H1 (cell line): ENCODE results near the gene FRMPD4. TPM values are rescaled to one million over a fixed set of nuclear protein-coding genes. Genes with fewer than 3 reads are reported as not detected.

Source experiments
- CTCF ChIA-PET: fragments of 300-600 bp; sonication (Branson Sonifier 250); formaldehyde crosslinking; loops from one replicate; lab custom pipeline; 2021; ENCODE audit not compliant: partially characterized antibody; lab: Charles Lee
- POLR2A ChIA-PET: fragments of 300-600 bp; sonication (Branson Sonifier 250); formaldehyde crosslinking; loops from one replicate; lab custom pipeline; 2021; ENCODE audit warnings: inconsistent platforms; ENCODE audit not compliant: partially characterized antibody; lab: Charles Lee
- DNase-seq, 2 experiments: peaks; one replicate each; pipeline versions ENCODE4 v3.0.0 to v3.0.0-alpha.2; 2010 to 2022; ENCODE audit warnings: low spot score in 2 of 2, low read depth in 1 of 2, mixed read lengths in 1 of 2
- FAIRE-seq: peaks from 2 replicates; lab custom pipeline; 2011; peaks lifted over from hg19 to GRCh38; lab: Jason Lieb, UNC
- H2AFZ ChIP-seq: 2 replicates; pipeline ENCODE4 v1.8.1; 2012; ENCODE audit warnings: low read length, inconsistent platforms
- H2AK5ac ChIP-seq: 2 replicates; pipeline ENCODE4 v1.6.1; 2013; ENCODE audit warnings: low read depth, low read length
- H2BK120ac ChIP-seq: replicated peaks from 2 replicates; pipeline ENCODE3; 2013; ENCODE audit warnings: low read depth, low read length, inconsistent platforms
- H2BK12ac ChIP-seq: 2 replicates; pipeline ENCODE4 v1.6.1; 2013; ENCODE audit warnings: low read depth, low read length
- H2BK15ac ChIP-seq: 2 replicates; pipeline ENCODE4 v1.6.1; 2013; ENCODE audit warnings: low read length
- H2BK20ac ChIP-seq: 2 replicates; pipeline ENCODE4 v1.6.1; 2013; ENCODE audit warnings: low read length
- H2BK5ac ChIP-seq: 2 replicates; pipeline ENCODE4 v1.6.1; 2013; ENCODE audit warnings: low read depth, low read length
- H3K14ac ChIP-seq: 2 replicates; pipeline ENCODE4 v1.6.1; 2013; ENCODE audit warnings: inconsistent platforms; ENCODE audit not compliant: insufficient read length
- H3K18ac ChIP-seq: 2 replicates; pipeline ENCODE4 v1.6.1; 2013; ENCODE audit warnings: low read length; ENCODE audit errors: extremely low read depth
- H3K23ac ChIP-seq: 2 replicates; pipeline ENCODE4 v1.6.1; 2013; ENCODE audit warnings: inconsistent platforms; ENCODE audit not compliant: insufficient read length
- H3K23me2 ChIP-seq: 2 replicates; pipeline ENCODE4 v1.6.1; 2013; ENCODE audit warnings: low read depth, low read length
- H3K27ac ChIP-seq: 2 replicates; pipeline ENCODE4 v1.6.1; 2011; ENCODE audit warnings: low read depth, low read length, inconsistent platforms
- H3K27me3 ChIP-seq, 4 experiments: replicated peaks in 1 of 4; 1 replicate in 1 of 4; 2 replicates in 3 of 4; pipeline versions ENCODE4 v1.6.1 to v1.8.1; 2011 to 2013; ENCODE audit warnings: low read length in 3 of 4, mild to moderate bottlenecking in 3 of 4, inconsistent platforms in 2 of 4, mixed read lengths in 2 of 4, moderate library complexity in 1 of 4; ENCODE audit not compliant: control insufficient read depth in 3 of 4, insufficient read depth in 3 of 4; ENCODE audit errors: extremely low read depth in 1 of 4
- H3K36me3 ChIP-seq, 4 experiments: 2 replicates each; pipeline versions ENCODE4 v1.6.1 to v1.8.1; 2011 to 2013; ENCODE audit warnings: mild to moderate bottlenecking in 4 of 4, low read length in 3 of 4, moderate library complexity in 2 of 4, control low read depth in 1 of 4, inconsistent platforms in 1 of 4; ENCODE audit not compliant: insufficient read depth in 4 of 4, control insufficient read depth in 2 of 4
- H3K4ac ChIP-seq: replicated peaks from 2 replicates; pipeline ENCODE3; 2013; ENCODE audit warnings: low read length, low read depth, mixed read lengths, inconsistent platforms; ENCODE audit not compliant: insufficient read length
- H3K4me1 ChIP-seq, 4 experiments: replicated peaks in 1 of 4; 1 replicate in 1 of 4; 2 replicates in 3 of 4; pipeline versions ENCODE4 v1.6.1 to v1.8.1; 2011 to 2013; ENCODE audit warnings: low read length in 3 of 4, inconsistent platforms in 2 of 4, mixed read lengths in 1 of 4; ENCODE audit not compliant: insufficient read depth in 4 of 4, control insufficient read depth in 3 of 4
- H3K4me2 ChIP-seq, 2 experiments: 2 replicates each; pipeline versions ENCODE4 v1.6.1 to v1.8.1; 2011 to 2013; ENCODE audit warnings: low read depth in 2 of 2, low read length in 2 of 2, control low read depth in 1 of 2, inconsistent platforms in 1 of 2, mild to moderate bottlenecking in 1 of 2; ENCODE audit not compliant: insufficient read depth in 1 of 2
- H3K4me3 ChIP-seq, 4 experiments: fragments of 200-600, 300-600 bp in 1 of 4; sonication (generic), shearing (Covaris generic), sonication (Bioruptor Twin) in 1 of 4; 2 replicates each; pipeline versions ENCODE4 v1.5.1 to v1.8.1; 2011 to 2016; ENCODE audit warnings: low read length in 4 of 4, low read depth in 3 of 4, control low read depth in 2 of 4, inconsistent platforms in 2 of 4, mild to moderate bottlenecking in 2 of 4, mixed read lengths in 1 of 4, moderate library complexity in 1 of 4; ENCODE audit not compliant: insufficient read depth in 2 of 4; ENCODE audit errors: extremely low read depth in 1 of 4
- H3K56ac ChIP-seq: replicated peaks from 2 replicates; pipeline ENCODE3; 2013; ENCODE audit warnings: low read depth, mild to moderate bottlenecking, mixed read lengths, low read length, inconsistent platforms; ENCODE audit not compliant: insufficient read length
- H3K79me1 ChIP-seq: 2 replicates; pipeline ENCODE4 v1.6.1; 2013; ENCODE audit warnings: low read depth, low read length, control low read depth
- H3K79me2 ChIP-seq, 2 experiments: 2 replicates each; pipeline versions ENCODE4 v1.6.1 to v1.8.1; 2012 to 2013; ENCODE audit warnings: low read length in 2 of 2, mild to moderate bottlenecking in 2 of 2, inconsistent platforms in 1 of 2; ENCODE audit not compliant: insufficient read depth in 2 of 2, control insufficient read depth in 1 of 2
- H3K9ac ChIP-seq, 4 experiments: replicated peaks in 1 of 4; 1 replicate in 1 of 4; 2 replicates in 3 of 4; pipeline versions ENCODE4 v1.6.1 to v1.8.1; 2011 to 2013; ENCODE audit warnings: low read depth in 3 of 4, low read length in 3 of 4, control low read depth in 2 of 4, mild to moderate bottlenecking in 2 of 4, moderate library complexity in 2 of 4, inconsistent platforms in 1 of 4; ENCODE audit errors: extremely low read depth in 1 of 4
- H3K9me3 ChIP-seq, 2 experiments: 2 replicates each; pipeline versions ENCODE4 v1.6.1 to v1.8.1; 2012 to 2013; ENCODE audit warnings: mild to moderate bottlenecking in 2 of 2, moderate library complexity in 2 of 2, control low read depth in 1 of 2, inconsistent platforms in 1 of 2, low read depth in 1 of 2, low read length in 1 of 2, mixed read lengths in 1 of 2; ENCODE audit not compliant: insufficient read depth in 2 of 2
- H4K20me1 ChIP-seq, 2 experiments: replicated peaks in 1 of 2; 2 replicates each; pipeline versions ENCODE3 to v1.8.1; 2011 to 2013; ENCODE audit warnings: inconsistent platforms in 2 of 2, low read length in 2 of 2, mild to moderate bottlenecking in 1 of 2; ENCODE audit not compliant: insufficient read depth in 2 of 2, control insufficient read depth in 1 of 2
- H4K5ac ChIP-seq: 2 replicates; pipeline ENCODE4 v1.6.1; 2013; ENCODE audit warnings: low read length, low read depth, mixed read lengths, inconsistent platforms; ENCODE audit not compliant: insufficient read length
- H4K8ac ChIP-seq: 2 replicates; pipeline ENCODE4 v1.8.0; 2013; ENCODE audit warnings: mild to moderate bottlenecking, moderate library complexity, low read length, inconsistent platforms; ENCODE audit not compliant: insufficient read depth; ENCODE audit errors: extremely low read depth
- H4K91ac ChIP-seq: replicated peaks from 2 replicates; pipeline ENCODE3; 2013; ENCODE audit warnings: low read length, mixed read lengths, inconsistent platforms; ENCODE audit not compliant: insufficient read length
- BACH1 ChIP-seq: IDR thresholded peaks from 2 replicates; pipeline ENCODE4 v1.6.1; 2012; ENCODE audit warnings: low read length, improper control_type of control experiment
- CBX8 ChIP-seq: fragments of 300-800, 300-1000 bp; sonication (generic); IDR thresholded peaks from 2 replicates; pipeline ENCODE4 v1.7.1; 2016; ENCODE audit warnings: low read depth, low read length, borderline replicate concordance
- CREB1 ChIP-seq: IDR thresholded peaks from 2 replicates; pipeline ENCODE4 v1.6.1; 2012; ENCODE audit warnings: inconsistent platforms
- EP300 ChIP-seq, 2 experiments: IDR thresholded peaks; 1 replicate in 1 of 2; 2 replicates in 1 of 2; pipeline ENCODE4 v1.6.1; 2011 to 2012; ENCODE audit warnings: low read depth in 2 of 2, low read length in 2 of 2, mild to moderate bottlenecking in 2 of 2, borderline replicate concordance in 1 of 2, inconsistent platforms in 1 of 2, moderate library complexity in 1 of 2
- GABPA ChIP-seq: IDR thresholded peaks from 2 replicates; pipeline ENCODE4 v1.6.1; 2011; ENCODE audit warnings: mild to moderate bottlenecking, low read length, moderate library complexity, borderline replicate concordance; ENCODE audit not compliant: insufficient read depth
- HDAC6 ChIP-seq: IDR thresholded peaks from one replicate; pipeline ENCODE4 v1.7.1; 2012; ENCODE audit warnings: low read depth, mild to moderate bottlenecking, inconsistent platforms, low read length, moderate library complexity
- KDM1A ChIP-seq: fragments of 200-600, 300-600 bp; sonication (generic); IDR thresholded peaks from 2 replicates; pipeline ENCODE4 v1.7.1; 2016; ENCODE audit warnings: mild to moderate bottlenecking, low read length, borderline replicate concordance
- NRF1 ChIP-seq: IDR thresholded peaks from 2 replicates; pipeline ENCODE4 v1.6.1; 2011; ENCODE audit warnings: mild to moderate bottlenecking, low read depth, low read length, improper control_type of control experiment
- SIN3A ChIP-seq, 2 experiments: IDR thresholded peaks in 1 of 2; conservative IDR thresholded peaks in 1 of 2; 2 replicates each; pipeline ENCODE4 v1.6.1; 2011 to 2012; ENCODE audit warnings: low read length in 2 of 2, improper control_type of control experiment in 1 of 2, low read depth in 1 of 2, mild to moderate bottlenecking in 1 of 2
- SIX5 ChIP-seq: IDR thresholded peaks from 2 replicates; pipeline ENCODE4 v1.6.1; 2011; ENCODE audit warnings: mild to moderate bottlenecking, low read depth, low read length
- SUZ12 ChIP-seq: fragments of 200-600 bp; sonication (generic); IDR thresholded peaks from 2 replicates; pipeline ENCODE4 v1.6.1; 2012; ENCODE audit warnings: mild to moderate bottlenecking, inconsistent platforms, low read length, moderate library complexity, mixed read lengths
- USF2 ChIP-seq: IDR thresholded peaks from 2 replicates; pipeline ENCODE4 v1.6.1; 2011; ENCODE audit warnings: low read length, improper control_type of control experiment
- YY1 ChIP-seq: IDR thresholded peaks from 2 replicates; pipeline ENCODE4 v1.6.1; 2011; ENCODE audit warnings: low read depth, mild to moderate bottlenecking, low read length
- ZNF274 ChIP-seq: IDR thresholded peaks from 2 replicates; pipeline ENCODE4 v1.7.0; 2012; ENCODE audit warnings: low read length, borderline replicate concordance; ENCODE audit errors: extremely low read depth
- WGBS, 2 experiments: shearing (Covaris generic) in 1 of 2; methylation state at CpG; one replicate each; pipeline versions ENCODE4 v1.1.6 to v1.1.7; 2013 to 2015; ENCODE audit warnings: low lambda C conversion rate in 2 of 2, mixed read lengths in 2 of 2, inconsistent platforms in 1 of 2, low coverage in 1 of 2, missing lambda C conversion rate in 1 of 2; ENCODE audit not compliant: insufficient replicate concordance in 2 of 2, insufficient coverage in 1 of 2, insufficient read length in 1 of 2; ENCODE audit errors: extremely low coverage in 1 of 2, missing lambda C conversion rate in 1 of 2; 5-methylcytosine and 5-hydroxymethylcytosine counted together
- polyA plus RNA-seq, 7 experiments: library from polyadenylated mRNA; depleted of rRNA in 3 of 7; stranded (reverse) in 5 of 7; unstranded in 2 of 7; fragments of >200 nt in 5 of 7; fragments of 200-250 nt in 2 of 7; gene quantifications; 1 replicate in 5 of 7; 2 replicates in 1 of 7; 4 replicates in 1 of 7; pipeline versions ENCODE4 v1.2.1 to v1.2.3, GENCODE V29; 2011 to 2013; ENCODE audit warnings: missing spikeins in 2 of 7, mixed read lengths in 2 of 7
- total RNA-seq: library from RNA; stranded (reverse); fragmentation: NEBNext Ultra II Directional; extraction: Animal tissue kit (Norgen Biotek cat#: 25700); gene quantifications from 2 replicates; pipeline ENCODE4 v1.2.1, GENCODE V29; 2021

Gene FRMPD4
- total and polyA plus RNA-seq, 2 of the 8 experiments (the other 6 are each of a cell fraction or from before 2014, with no cell fraction given), result 0.02 to 0.37 TPM

GRCh38 chrX:12206413-12206812 is 68.1 kb downstream of the FRMPD4 start:
- Histone ChIP-seq H3K23me2 (no peaks in the 10 kb centered on the region), H3K56ac (no peak overlapping the region), H3K27ac (no peak overlapping the region), H2AFZ (no peak overlapping the region), H3K9me3 (no peaks in the 10 kb centered on the region), H2BK12ac (no peak overlapping the region), H4K91ac (no peak overlapping the region), H3K4me2 (no peak overlapping the region), H2BK5ac (no peak overlapping the region), H2BK120ac (no peak overlapping the region), H3K4me1 (no peaks in the 10 kb centered on the region), H3K23ac (no peak overlapping the region), H3K14ac (no peak overlapping the region), H3K4ac (no peak overlapping the region), H2BK15ac (no peak overlapping the region), H2AK5ac (no peak overlapping the region), H3K4me3 (no peak overlapping the region), H3K36me3 (no peaks in the 10 kb centered on the region), H3K27me3 (no peaks in the 10 kb centered on the region), H3K9ac (no peak overlapping the region), H4K8ac (no peak overlapping the region), H4K5ac (no peak overlapping the region), H3K79me2 (no peaks in the 10 kb centered on the region), H3K18ac (no peak overlapping the region), H4K20me1 (no peaks in the 10 kb centered on the region), H3K79me1 (no peaks in the 10 kb centered on the region), H2BK20ac (no peak overlapping the region)
- no peak for DNase-seq
- ChIA-PET CTCF (no interaction called here), POLR2A (no interaction called here)
- no peak for FAIRE-seq
- WGBS, 2 experiments, result 82% methylated on average over 1 of the region's 1 CpG; no CpG with 5 or more reads in 1 of the 2 experiments
- no peak for TF ChIP-seq SIN3A (conservative IDR thresholded peaks at IDR 0.05 in 1 of 2, IDR thresholded peaks at IDR 0.05 in 1 of 2; ENCODE audit: low read depth in 1 of 2, low read length in 2 of 2)
- TF ChIP-seq SIX5, result no peak
- TF ChIP-seq KDM1A, result no peak
- no peak for TF ChIP-seq SUZ12
- no peak for TF ChIP-seq CBX8
- no peak for TF ChIP-seq CREB1
- TF ChIP-seq USF2, result no peak
- TF ChIP-seq YY1, result no peak
- TF ChIP-seq HDAC6, result no peak
- no peak for TF ChIP-seq BACH1
- no peak for TF ChIP-seq ZNF274
- TF ChIP-seq GABPA, result no peak
- TF ChIP-seq NRF1, result no peak
- no peak for TF ChIP-seq EP300 (IDR thresholded peaks at IDR 0.05; ENCODE audit: borderline replicate concordance in 1 of 2, low read depth in 2 of 2, low read length in 2 of 2)
